SK-N-MC (cell line): ENCODE results near the gene FRAT2.

Experiments
- EZH2 ChIP-seq: fragments of 200-600 bp; sonication (generic); IDR thresholded peaks from one replicate; pipeline ENCODE4 v1.6.1; 2017; ENCODE audit warnings: antibody characterized with exemption
- FOXP2 ChIP-seq: optimal IDR thresholded peaks from 2 replicates; pipeline ENCODE3; 2011; ENCODE audit warnings: mild to moderate bottlenecking, moderate library complexity; ENCODE audit not compliant: insufficient read depth; ENCODE audit errors: extremely low read length, control extremely low read depth
- POLR2AphosphoS5 ChIP-seq: IDR thresholded peaks from 2 replicates; pipeline ENCODE4 v1.6.1; 2012; ENCODE audit warnings: mild to moderate bottlenecking, low read depth, low read length, borderline replicate concordance

DNA sequence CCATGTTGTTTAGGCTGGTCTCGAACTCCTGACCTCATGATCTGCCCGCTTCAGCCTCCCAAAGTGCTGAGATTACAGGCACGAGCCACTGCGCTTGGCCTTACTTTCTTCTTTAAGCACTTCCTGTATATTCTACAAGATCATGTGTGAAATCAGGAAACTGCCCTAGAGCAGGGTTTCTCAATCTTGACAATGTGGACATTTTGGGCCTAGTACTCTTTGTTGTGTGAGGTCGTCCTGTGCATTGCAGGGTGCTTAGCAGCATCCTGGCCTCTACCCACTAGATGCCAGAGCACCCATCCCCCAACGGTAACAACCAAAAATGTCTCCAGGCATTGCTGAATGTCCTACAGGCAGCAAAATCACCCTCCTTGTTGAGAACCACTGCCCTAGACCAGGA is 41.9 kb upstream of the FRAT2 start:
- TF ChIP-seq POLR2AphosphoS5: no peak
- no peak for TF ChIP-seq EZH2
- TF ChIP-seq FOXP2: no peak
